ENCODE results near the gene AGK.

The AGK gene

DNA sequence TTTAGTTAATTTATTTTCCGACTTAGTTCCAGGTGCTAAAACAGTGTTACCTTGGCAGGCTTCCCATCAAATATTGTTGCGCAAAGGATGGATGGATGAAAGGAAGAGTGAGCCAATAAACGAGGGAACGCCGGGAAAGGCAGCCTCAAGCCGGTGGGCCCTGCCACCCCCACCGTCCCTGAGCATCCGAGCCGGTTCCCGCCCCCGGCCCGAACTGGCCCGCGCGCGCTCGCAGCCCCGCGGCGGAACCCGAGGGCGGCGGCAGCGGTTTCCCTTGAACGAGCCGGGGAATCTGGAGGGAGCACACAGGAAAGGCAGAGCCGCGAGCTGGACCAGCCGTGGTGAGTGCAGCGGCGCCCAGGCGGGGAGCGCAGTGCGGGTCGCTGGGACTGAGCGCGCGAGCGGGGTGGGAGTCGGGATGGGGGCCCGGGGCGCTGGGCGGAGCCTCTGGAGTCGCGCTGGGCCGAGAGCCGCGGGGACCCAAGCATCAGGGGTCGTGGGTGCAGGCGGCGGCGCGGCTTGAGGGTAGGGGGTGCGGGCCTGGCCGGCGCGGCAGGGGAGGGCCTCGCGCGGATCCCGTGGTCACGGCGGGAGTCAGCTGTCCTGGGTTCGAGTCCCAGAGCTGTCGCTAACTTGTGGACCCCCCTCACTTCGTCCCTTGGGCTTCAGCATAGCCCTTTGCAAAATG, at the start of gene AGK:
Gene AGK (plus strand): TSS at position 317 of the 688 bp plus-strand sequence. CDS start 4,057 bp downstream, outside the sequence.
- DNase-seq (ENCODE audit: low spot score): peak; percentile 94

- no peak for DNase-seq (ENCODE audit: low spot score)
These were observed 49.8 kb upstream of the AGK start for GRCh38 chr7:141501451-141501850.

- no peak for DNase-seq (ENCODE audit: low spot score)
These were observed 39.9 kb upstream of the AGK start for GRCh38 chr7:141511316-141511675.

GRCh38 chr7:141511676-141512396, 39.4 kb upstream of the AGK start:
- DNase-seq (ENCODE audit: low spot score): no peak

DNA sequence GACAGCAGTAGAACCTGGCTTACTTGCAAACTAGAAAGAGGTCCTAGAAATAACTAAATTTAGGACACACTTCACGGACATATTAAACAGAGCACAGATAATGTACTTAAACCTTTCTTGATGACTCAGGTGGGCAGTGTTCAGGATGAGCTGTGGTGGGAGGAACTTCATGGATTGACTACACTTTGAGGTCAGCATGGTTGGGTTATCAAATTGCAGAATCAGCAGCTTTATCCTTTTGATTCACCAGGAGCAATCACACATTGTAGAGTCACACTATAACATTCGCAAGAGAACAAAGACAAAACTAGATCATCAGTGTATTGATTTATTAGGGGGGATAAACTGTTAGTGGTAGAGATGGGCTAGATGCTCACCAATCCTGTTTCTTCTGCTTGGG, 38.6 kb upstream of the AGK start:
- DNase-seq (ENCODE audit: low spot score): no peak

DNA sequence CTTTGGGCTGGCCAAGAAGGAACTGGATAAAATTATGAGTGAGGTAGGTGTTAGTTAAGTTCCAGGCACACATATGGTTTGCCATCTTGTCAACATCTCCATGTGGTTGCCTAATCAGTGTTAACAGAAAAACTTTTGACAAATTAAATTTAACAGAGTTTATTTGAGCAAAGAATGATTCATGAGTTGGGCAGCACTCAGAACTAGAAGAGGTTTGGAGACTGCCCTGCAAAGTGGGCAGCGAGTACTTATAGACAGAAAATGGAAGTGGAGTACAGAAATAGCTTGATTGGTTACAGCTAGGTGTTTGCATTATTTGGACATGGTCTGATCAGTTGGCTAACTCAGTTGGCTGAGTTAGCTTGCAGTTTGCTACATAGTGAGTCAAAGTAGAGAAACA, 37.5 kb upstream of the AGK start:
- no peak for DNase-seq (ENCODE audit: low spot score)

- DNase-seq (ENCODE audit: low spot score): no peak
These were observed 35.3 kb upstream of the AGK start for GRCh38 chr7:141515941-141516340.

DNA sequence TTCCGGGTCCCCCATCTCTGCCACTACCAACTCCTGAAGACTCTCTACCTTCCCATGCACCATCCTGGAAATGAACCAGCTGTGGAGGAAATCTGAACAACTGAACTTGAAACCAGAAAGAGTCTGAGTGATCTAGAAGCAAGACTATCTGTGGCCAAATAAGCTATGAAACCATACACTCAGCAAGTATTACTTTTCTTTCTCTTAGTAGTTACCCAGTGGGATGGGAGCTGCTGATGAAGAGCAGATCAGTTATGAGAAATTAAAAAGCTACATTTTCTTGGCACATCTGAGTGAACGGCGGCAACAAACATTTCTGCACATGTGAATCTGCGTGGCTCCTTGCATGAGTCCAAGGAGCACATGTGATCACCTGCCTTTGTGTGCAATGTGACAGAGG, 31.6 kb upstream of the AGK start:
- no peak for DNase-seq (ENCODE audit: low spot score)

DNA sequence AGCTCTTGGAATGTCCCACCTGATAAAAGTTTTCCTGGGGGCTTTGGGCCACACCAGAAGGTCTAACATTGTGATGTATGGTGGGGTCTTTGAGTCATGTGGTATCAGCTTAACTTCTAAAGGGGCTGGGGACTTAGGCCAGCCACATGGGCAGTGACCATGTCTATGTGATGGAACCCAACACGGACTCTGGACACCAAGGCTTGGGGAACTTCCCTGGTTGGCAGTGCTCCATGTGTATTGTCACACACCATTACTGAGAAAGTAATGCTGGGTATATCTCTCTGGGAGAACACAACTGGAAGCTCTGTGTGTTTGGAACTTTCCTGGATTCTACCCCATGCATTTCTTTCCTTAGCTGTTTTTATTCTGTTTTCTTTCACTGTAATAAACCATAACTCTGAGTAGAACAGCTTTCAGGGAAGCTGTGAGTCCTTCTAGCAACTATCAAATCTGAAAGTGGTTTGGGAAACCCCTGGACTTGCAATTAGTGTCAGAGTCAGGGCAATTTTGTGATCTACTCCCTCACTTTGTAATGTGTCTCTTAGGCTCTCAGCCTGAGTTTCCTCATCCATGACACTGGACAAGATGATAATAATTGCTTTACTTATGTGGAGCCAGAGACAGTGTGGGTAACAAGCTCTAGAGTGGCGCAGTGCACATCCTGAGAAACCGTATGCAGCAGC, 28.4 kb upstream of the AGK start:
- no peak for DNase-seq (ENCODE audit: low spot score)

DNA sequence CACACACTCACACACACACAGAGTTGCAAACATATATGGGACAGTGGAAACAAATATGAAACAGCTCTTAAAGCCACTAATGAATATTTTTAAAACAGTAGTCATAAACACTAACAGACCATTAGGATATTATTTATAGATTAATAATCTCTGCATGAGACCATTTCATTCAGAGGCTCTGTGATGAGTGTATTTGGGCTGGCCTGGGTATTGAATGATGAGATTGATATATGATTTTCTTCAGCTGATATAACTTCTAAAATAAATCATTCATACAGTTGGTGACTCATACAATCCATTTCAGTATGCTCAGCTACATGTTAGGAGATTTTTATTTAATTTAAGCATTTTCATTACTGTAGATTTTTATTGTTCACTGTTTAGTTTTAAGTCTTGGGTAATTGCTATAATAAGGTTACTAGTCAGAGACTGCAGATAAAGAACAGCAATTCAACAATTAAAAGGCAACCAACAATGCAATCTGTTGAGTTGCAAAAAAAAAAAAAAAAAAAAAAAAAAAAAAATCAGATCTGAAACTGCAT, 25.2 kb upstream of the AGK start:
- no peak for DNase-seq (ENCODE audit: low spot score)

GRCh38 chr7:141527076-141527475, 24.1 kb upstream of the AGK start:
- DNase-seq (ENCODE audit: low spot score): no peak

DNA sequence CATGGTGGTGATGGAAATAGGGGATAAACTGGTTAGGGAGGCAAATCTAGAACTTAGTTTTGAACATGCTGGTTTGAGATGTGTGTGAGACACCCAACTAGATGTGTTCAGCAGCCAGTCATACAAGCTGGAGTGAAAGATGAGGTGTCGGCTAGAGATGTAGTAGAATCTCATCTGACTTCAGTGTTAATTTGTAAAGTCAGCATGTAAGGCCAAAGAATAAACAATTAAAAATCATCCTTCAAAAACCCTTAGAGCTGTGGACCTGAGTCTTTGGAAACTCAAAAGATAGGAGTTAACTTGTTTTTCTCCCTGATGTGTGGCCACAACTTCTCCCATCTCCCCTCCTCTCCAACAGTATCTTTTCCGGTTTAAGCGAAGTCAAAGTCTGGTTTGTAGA, 22.8 kb upstream of the AGK start:
- DNase-seq (ENCODE audit: low spot score): no peak

DNA sequence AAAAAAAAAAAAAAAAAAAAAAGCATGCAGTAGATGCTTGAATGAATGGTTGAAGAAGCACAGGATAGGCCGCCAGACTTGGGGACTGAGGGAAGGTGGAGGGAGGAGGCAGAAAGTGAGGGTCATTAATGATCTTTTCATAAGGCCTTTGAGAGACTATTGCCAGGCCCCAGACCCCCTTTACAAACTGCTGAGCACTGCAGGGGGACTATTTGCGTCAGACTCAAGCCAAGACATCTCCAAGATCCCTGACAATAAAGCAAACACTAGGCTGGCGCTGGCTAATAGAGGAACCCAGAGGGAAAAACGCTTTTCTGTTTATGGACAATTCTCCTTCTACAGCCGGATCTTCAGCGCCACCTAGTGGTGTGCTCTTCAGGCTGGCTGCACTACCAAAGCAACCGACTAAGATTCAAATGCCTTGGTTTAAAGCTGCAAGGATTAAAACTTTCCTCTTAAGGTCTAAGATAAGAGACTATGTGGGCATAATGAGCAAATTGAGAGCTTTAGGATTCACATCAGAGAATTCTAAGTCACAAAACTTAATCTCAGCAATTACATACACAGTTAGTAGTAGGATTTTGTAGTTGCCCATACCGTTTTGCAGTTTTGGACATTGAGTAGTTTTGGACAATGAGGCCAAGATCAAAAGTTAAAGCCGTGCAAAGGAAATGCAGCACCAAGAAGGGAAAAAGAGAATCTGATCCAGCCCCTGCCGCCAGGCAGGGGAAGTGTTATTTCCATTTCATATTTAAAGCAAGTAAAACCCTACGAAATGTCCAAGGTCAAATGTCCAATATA, 17.9 kb upstream of the AGK start:
- peak; percentile 84 for DNase-seq (ENCODE audit: low spot score)

DNA sequence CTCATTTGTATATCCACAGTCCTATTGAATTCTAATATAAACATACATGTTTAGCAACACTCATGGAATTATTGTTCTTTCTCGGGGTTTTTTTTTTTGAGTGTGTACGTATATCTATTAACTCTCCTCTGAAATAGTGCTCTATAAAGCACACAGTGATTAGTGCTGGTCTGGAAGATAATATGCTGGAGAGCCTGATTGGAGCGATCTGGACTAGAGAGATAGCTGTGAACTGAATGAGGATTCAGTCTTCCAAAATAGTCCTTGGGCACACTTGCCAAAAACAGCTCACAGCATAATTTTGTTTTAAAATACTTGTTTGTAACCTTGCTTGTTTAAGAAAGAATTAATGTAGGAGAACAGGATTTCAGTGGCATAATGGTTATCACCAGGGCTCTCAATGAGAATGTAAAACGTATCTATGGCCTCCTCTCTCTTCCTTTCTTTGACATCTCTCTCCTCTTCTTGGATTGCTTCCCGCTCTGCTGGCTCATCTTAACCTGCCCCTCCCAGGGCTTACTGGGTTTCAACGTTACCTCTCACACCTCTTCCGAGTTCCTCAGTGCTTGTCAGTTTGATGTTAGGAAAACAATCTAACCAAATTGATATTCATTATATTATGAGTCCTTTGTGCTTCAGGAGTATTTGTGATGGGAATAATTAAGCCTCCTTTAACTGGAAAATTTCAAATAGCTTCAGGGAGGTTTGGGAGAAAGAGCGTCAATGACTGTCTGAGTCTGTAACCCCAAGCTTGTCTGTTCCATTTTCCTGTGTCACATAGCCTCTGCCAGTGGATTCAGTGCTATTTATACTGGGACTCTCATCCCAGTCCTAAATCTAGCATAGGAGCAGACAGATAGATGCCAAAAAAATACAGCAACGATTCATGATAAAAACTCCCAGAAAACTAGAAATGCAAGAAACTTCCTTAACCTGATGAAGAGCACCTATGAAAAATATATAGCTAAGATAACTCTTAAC, 16.2 kb upstream of the AGK start:
- DNase-seq (ENCODE audit: low spot score): no peak

DNA sequence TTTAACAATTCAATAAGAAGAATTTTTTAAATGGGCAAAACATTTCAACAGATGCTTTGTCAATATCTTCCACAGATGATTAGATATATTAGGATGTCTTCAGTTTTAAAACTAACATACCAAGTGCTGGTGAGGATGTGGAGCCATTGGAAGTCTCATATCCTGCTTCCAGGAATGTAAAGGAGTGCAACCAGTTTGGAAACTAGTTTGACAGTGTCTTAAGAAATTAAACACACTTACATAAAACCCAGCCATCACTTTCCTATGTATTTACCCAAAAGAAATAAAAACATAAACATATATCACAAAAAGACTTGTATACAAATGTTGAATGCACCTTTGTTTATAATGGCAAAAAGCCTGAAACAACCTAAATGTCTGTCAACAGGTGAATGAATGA, 13.3 kb upstream of the AGK start:
- DNase-seq (ENCODE audit: low spot score): no peak

GRCh38 chr7:141541375-141541774, 9.8 kb upstream of the AGK start:
- no peak for DNase-seq (ENCODE audit: low spot score)

DNA sequence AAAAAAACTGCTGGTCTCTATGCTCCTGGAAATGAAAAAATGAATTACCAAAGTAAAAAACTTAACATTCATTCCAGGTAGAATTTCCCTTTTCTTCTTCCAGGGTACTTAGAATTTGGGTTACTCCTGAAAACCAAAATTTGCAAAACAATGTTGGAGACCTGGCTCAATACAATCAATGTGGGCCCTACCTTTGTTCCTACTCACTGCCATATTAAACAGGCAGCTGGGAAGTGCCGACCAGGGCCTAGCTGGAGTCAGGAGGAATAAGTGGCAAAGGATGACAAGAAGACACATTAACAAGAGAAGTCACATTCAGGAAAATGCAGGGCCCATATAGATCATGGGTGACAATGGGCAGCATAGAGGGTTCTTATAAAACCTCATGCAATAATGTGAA, 6.4 kb upstream of the AGK start:
- DNase-seq (ENCODE audit: low spot score): no peak

DNA sequence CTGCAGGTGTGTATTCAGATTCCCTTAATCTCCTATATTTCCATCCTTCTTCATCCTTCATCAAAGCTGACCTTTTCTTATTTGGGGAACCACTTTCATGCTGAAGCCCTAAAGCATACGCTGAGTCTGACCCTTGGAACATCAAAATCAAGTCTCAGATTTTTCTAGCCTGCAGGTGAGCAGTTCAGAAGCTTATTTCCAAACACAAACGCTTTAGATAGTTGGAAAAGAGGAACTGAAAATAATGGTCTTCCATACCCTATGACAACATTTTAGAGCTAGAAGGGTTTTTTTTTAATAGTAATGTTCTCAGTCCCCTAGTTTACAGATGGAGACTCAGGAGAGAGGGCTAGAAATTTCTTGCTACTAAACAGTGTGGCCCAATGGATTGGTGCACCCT, 1.6 kb upstream of the AGK start:
- no peak for DNase-seq (ENCODE audit: low spot score)

DNA sequence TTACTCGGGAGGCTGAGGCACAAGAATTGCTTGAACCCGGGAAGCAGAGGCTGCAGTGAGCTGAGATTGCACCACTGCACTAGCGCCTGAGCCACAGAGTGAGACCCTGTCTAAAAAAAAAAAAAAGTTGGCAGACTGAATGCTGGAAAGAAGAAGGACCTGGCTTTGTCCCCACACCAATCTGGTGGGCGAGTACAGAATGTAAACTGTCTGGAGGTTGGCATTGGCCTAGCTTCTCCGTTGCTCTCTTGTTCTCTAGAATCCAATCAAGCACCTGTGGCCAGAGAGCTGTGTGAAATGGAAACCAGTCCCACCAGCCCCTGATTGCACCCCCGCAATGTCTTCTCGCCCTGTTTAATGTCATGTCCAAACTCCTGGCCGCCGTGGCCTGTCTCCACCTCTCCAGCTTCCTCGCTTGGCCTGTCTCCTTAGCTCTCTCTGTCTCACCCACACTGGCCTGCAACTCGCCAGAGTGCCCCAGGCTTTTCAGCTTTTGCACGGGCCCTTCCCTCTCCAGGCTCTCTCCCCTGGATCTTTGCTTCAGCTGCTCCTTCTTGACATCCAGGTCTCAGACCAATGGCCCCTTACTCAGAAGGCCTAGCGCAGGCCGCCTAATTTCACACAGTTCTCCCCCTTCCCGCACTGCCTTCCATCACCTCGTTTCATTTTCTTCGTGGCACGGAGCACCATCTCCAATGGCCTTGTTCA, 670 bp upstream of the AGK start:
- peak; percentile 31 for DNase-seq (ENCODE audit: low spot score)

GRCh38 chr7:141551782-141552181, 572 bp downstream of the AGK start:
- no peak for DNase-seq (ENCODE audit: low spot score)

All from AG20443 (cell line).